Activated T-cell treated with anti-CD3 and anti-CD28 coated beads, Interleukin-2, amount 50 U/mL, for 72 hours (primary cell): ENCODE measurements around the gene CFAP251. TPM values are rescaled to one million over a fixed set of nuclear protein-coding genes. Genes with fewer than 3 reads are reported as not detected.
"Not testable (repeated sequence)": the region's sequence is repeated elsewhere in the genome, so short reads cannot be mapped to it uniquely, and the experiment has no call there.

ENCODE experiments used
- ATAC-seq, 2 donors: fragments of 150-1000 bp; cut with Tn5 transposase; replicated peaks in 1 of 2; 2 replicates each; pipeline ENCODE4 v1.10.0; 2021; ENCODE audit warnings: moderate library complexity in 2 of 2, mild to moderate bottlenecking in 1 of 2
- DNase-seq, 2 donors: peaks; one replicate each; pipeline ENCODE4 v3.0.0; 2021 to 2022; ENCODE audit warnings: mixed read lengths in 1 of 2
- H3K27ac Mint-ChIP-seq: one replicate; pipeline ENCODE4 v1.8.0; 2022; ENCODE audit warnings: mild to moderate bottlenecking, moderate library complexity, mixed read lengths
- H3K27me3 Mint-ChIP-seq: one replicate; pipeline ENCODE4 v1.8.0; 2022; ENCODE audit warnings: low read depth, mixed read lengths
- H3K36me3 Mint-ChIP-seq, 2 donors: one replicate each; pipeline ENCODE4 v1.8.0; 2022; ENCODE audit warnings: mixed read lengths in 2 of 2, mild to moderate bottlenecking in 1 of 2; ENCODE audit not compliant: insufficient read depth in 2 of 2
- H3K4me1 Mint-ChIP-seq: one replicate; pipeline ENCODE4 v1.8.0; 2022; ENCODE audit warnings: low read depth, mixed read lengths
- H3K4me3 Mint-ChIP-seq, 2 donors: one replicate each; pipeline ENCODE4 v1.8.0; 2022; ENCODE audit warnings: mild to moderate bottlenecking in 2 of 2, mixed read lengths in 2 of 2, moderate library complexity in 2 of 2
- H3K9me3 Mint-ChIP-seq, 2 donors: one replicate each; pipeline ENCODE4 v1.8.0; 2022; ENCODE audit warnings: mixed read lengths in 2 of 2
- total RNA-seq, 2 donors: library from RNA; stranded (reverse); gene quantifications; one replicate each; pipeline ENCODE4 v1.2.3, GENCODE V29; 2022

Gene CFAP251
- total RNA-seq, 2 donors from 2014 or later: 0.70 to 1.6 TPM

DNA sequence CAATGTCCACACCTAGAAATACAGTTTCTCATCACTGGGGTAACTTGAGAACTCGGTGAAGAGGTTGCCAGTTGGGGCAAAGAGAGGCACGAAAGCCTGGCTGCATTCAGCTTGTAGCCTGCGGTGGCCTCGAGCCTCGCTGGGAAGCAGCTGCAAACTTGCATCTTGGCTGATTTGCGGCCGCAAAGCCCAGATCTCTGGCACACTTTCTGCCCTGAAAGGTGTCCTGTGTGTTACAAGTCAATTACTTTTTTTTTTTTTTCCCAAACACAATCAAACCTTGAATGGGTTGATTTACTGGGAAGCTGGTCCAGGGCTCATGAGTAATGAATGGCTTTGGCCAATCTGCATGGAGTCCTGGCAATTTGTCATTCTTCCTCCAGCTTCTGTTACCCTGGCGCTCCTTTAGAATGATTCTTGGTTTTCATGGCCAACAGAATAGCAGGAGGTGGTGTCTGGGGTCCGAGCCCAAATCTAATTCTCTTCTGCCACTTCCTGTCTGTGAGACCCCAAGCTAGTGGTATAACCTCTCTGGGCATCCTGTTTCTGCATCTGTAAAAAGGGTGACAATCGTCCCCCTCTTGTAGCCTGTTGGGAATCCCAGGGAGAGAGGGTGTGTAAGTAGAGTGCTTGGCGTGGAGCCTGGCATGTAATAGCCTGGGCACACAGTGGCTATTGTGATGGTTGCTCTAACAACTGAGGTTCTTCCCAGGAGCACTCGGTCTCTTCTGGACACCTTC lies 109.9 kb downstream of the CFAP251 start:
- peak; percentile 4 to 5 for ATAC-seq
- H3K36me3 Mint-ChIP-seq: no peaks in the 10 kb centered on the region
- no peak for DNase-seq
- H3K4me3 Mint-ChIP-seq: peak overlapping the region; percentile 8 to 24
- H3K9me3 Mint-ChIP-seq: no peaks in the 10 kb centered on the region
- no peaks in the 10 kb centered on the region for H3K27me3 Mint-ChIP-seq
- no peak overlapping the region for H3K27ac Mint-ChIP-seq
- H3K4me1 Mint-ChIP-seq: peaks cover 25% of the 10 kb centered on the region

DNA sequence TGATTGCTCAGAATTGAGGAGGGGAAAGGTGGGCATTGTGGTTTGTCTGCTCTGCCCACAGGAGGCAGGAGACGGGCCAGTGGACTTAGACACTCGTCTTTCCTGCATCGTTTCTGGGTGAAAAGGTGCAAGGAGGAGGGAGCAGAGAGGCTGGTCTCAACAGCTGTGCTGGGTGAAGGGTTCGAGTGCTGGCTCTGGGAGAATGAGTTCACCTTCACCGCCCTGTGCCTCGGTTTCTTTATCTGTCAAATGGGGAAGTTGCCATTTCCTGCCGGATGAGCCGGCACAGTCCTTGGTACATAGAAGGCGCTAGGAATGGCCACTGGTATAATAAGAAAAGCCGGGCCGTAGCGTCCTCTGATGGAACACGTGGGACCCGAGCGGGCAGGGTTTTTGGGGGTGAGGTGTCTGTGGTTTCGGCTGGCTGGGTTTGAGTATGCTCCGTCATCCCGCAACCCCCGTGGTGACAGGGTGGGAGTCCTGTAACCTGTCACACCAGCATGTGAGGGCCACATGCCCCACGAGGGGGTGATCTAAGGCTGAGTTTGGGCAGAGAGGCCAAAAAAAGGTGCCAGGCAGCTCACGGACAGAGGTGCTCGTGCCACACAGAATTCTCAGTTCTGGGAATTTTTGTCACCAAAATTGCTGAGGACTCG lies 110.6 kb downstream of the CFAP251 start:
- peak; percentile 89 for ATAC-seq
- no peaks in the 10 kb centered on the region for H3K9me3 Mint-ChIP-seq
- H3K36me3 Mint-ChIP-seq: no peaks in the 10 kb centered on the region
- peak overlapping the region; percentile 8 to 24 for H3K4me3 Mint-ChIP-seq
- H3K27ac Mint-ChIP-seq: no peak overlapping the region
- H3K4me1 Mint-ChIP-seq: peaks cover 22% of the 10 kb centered on the region
- DNase-seq: peak; percentile 74 to 76
- no peaks in the 10 kb centered on the region for H3K27me3 Mint-ChIP-seq

DNA sequence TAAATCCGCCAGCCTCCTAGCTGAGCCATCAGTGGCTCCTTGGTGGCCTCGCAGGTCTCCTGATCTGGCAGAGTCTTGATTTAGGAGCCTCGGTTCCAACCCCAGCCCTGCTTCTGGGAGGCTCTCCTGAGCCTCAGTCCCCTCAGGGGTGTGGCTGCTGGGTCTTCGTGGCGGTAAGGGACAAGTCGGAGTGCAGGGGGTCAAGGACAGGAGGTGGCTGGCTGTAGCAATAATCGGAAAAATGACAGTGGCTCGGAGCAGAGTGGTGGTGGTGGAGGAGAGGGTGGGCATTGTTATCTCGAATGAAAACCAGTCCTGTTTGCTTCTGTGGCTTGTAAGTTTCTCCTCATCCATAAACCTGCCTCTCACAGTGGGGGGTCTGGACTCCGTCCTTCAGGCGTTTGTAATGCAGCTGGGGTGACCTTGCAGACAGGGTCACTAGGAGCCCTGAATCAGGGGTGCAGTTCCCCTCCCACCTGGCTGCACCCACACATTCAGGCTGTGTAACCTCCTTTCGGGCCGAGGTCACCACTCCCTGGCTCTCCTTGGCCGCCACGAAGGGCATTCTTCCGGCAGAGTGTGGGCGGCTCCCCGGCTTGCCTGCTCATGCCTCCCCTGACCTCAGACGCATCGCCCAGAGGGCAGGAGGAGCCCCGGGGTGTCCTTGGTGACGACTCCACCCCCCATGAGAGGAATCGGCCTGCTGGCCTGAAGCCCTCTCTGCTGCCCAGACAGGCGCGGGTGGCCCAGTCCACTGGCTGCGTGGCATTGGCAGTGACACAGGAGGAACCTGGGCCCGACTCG lies 111.4 kb downstream of the CFAP251 start:
- DNase-seq: no peak
- Mint-ChIP-seq H3K27me3 (no peaks in the 10 kb centered on the region), H3K4me1 (peaks cover 22% of the 10 kb centered on the region), H3K36me3 (no peaks in the 10 kb centered on the region), H3K9me3 (no peaks in the 10 kb centered on the region), H3K27ac (no peak overlapping the region), H3K4me3 (no peak overlapping the region)
- ATAC-seq: peak in 1 of 2 donors; percentile 15

DNA sequence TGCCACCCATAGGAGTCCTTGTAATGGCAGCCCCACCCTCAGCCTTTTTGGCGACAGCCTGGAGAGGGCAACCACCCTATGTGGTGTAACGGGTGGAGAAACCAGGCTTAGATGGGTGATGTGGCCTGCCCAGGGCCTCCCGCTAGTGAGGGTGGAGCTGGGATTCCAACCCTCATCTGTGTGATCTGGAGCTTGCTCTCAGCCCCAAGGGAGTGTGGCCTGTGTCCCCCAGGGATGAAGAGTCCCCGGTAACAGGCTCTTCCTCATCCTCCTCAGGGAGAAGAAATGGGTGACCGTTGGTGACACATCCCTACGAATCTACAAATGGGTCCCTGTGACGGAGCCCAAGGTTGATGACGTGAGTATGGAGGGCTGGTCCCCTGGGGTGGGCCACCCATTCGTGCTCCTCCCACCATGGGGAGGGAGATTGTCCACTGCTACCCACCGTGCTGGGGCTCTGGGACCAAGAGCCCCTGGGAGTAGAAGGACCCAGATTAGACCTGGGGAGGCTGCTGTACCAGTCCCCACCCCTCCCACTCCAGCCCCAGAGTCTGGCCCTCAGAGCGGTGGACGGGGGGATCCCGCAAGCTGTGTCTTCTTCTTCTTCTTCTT lies 112.1 kb downstream of the CFAP251 start:
- no peak for DNase-seq
- H3K36me3 Mint-ChIP-seq: no peaks in the 10 kb centered on the region
- no peak for ATAC-seq
- H3K27ac Mint-ChIP-seq: no peak overlapping the region
- H3K9me3 Mint-ChIP-seq: no peaks in the 10 kb centered on the region
- no peaks in the 10 kb centered on the region for H3K27me3 Mint-ChIP-seq
- H3K4me1 Mint-ChIP-seq: peaks cover 22% of the 10 kb centered on the region
- H3K4me3 Mint-ChIP-seq: no peak overlapping the region

DNA sequence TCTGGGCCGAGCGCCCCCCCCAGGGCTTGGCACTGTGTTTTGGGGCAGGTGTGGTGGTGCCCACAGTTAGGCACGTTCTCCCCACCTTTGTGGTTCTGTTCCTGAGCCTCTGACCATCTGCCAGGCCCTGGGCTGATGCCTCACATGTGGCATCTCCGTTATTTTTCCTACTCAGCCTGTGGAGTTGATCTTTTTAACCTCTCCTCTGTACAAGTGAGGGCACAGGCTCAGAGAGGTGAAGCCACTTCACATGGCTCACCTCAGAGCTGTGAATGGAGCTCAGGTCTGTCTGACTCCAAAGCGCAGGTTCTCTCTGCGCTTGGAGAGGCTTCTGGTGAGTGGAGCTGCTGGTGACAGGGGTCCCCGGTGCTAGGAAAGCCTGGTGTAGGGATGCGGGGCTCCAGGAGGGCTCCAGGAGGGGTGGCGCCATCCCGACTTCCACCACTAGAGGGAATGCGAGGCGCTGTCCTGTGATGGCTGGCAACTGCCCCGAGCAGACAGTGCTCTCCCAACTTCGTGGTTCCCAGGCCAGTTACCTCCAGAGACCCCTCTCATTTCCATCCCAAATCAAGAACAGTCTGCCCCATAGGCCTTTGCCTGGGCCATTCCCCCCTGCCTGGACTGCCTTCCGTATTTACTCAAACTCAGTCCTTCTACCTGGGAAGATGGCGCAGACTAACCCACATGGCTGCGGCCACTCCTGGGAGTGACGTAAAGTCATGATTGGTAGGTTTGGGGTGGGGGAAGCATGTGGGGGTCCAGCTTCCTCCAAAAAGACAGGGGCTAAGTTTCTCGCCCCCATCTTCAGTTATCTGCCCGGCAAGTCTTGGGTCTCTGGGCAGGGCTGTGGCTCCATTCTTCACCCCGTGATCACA lies 113.2 kb downstream of the CFAP251 start:
- no peak overlapping the region for H3K4me3 Mint-ChIP-seq
- H3K27me3 Mint-ChIP-seq: no peaks in the 10 kb centered on the region
- H3K27ac Mint-ChIP-seq: no peak overlapping the region
- DNase-seq: peak; percentile 58 to 62
- H3K4me1 Mint-ChIP-seq: peaks cover 22% of the 10 kb centered on the region
- peak; percentile 47 to 54 for ATAC-seq
- no peaks in the 10 kb centered on the region for H3K9me3 Mint-ChIP-seq
- no peaks in the 10 kb centered on the region for H3K36me3 Mint-ChIP-seq

DNA sequence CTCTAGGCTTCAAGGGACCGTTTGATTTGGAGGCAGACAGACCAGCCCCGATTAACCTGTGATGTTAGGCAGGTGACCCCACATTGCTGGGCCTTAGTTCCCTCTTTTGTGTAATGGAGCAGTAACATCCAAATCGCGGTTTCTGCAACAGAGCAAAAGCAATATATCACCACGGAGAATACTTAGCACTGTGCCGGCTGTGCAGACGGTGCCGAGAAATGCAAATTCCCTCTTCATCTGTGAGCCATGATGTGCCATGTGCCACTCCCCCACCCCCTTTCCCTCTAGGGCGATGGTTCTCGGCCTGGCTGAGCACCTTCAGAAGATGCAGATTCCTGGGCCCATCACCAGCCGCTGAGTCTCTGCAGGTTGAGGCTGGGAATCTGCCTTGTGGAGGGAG lies 114.2 kb downstream of the CFAP251 start:
- H3K36me3 Mint-ChIP-seq: no peaks in the 10 kb centered on the region
- no peak overlapping the region for H3K27ac Mint-ChIP-seq
- no peak for ATAC-seq
- H3K9me3 Mint-ChIP-seq: no peaks in the 10 kb centered on the region
- DNase-seq: no peak
- no peak overlapping the region for H3K4me3 Mint-ChIP-seq
- H3K4me1 Mint-ChIP-seq: peaks cover 22% of the 10 kb centered on the region
- H3K27me3 Mint-ChIP-seq: no peaks in the 10 kb centered on the region

DNA sequence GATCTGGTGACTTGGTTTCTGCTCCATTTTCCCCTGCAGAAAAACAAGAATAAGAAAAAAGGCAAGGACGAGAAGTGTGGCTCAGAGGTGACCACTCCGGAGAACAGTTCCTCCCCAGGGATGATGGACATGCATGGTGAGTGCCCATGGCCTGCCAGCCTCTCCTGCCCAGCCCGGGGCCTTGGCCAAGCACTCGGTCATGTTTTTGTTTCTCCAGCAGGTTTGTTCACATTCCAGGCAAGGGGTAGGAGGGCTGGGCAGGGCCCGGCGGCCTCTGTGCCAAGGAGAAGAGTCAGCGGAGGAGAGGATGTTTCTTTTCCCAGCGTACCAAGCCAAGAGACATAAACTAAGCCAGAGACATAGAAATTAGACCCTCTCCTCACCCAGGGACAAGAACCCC lies 116.9 kb downstream of the CFAP251 start:
- H3K36me3 Mint-ChIP-seq: no peaks in the 10 kb centered on the region
- DNase-seq: no peak
- no peaks in the 10 kb centered on the region for H3K27me3 Mint-ChIP-seq
- H3K27ac Mint-ChIP-seq: no peak overlapping the region
- peaks cover 9% of the 10 kb centered on the region for H3K4me1 Mint-ChIP-seq
- ATAC-seq: no peak
- H3K4me3 Mint-ChIP-seq: no peak overlapping the region
- H3K9me3 Mint-ChIP-seq: no peaks in the 10 kb centered on the region

DNA sequence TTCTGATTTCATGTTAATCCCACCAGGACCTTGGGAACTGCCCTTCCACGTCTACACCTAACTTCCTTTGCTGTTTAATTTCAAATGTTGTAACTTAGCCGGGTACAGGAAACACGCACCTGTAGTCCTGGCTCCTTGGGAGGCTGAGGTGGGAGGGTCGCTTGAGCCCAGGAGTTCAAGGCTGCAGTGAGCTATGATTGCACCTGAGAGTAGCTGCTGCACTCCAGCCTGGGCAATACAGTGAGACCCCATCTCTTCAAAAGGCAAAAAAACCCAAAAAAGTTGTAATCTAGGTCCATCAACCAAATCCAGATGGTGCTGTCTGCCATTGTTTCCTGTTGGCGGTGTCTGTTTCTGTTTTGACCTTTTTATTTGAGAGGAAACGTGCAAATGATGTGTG lies 117.8 kb downstream of the CFAP251 start:
- Mint-ChIP-seq H3K27me3 (no peaks in the 10 kb centered on the region), H3K4me3 (no peak overlapping the region), H3K36me3 (no peaks in the 10 kb centered on the region), H3K27ac (no peak overlapping the region), H3K9me3 (no peaks in the 10 kb centered on the region), H3K4me1 (peaks cover 6% of the 10 kb centered on the region)
- ATAC-seq (no peak), DNase-seq (no peak)

DNA sequence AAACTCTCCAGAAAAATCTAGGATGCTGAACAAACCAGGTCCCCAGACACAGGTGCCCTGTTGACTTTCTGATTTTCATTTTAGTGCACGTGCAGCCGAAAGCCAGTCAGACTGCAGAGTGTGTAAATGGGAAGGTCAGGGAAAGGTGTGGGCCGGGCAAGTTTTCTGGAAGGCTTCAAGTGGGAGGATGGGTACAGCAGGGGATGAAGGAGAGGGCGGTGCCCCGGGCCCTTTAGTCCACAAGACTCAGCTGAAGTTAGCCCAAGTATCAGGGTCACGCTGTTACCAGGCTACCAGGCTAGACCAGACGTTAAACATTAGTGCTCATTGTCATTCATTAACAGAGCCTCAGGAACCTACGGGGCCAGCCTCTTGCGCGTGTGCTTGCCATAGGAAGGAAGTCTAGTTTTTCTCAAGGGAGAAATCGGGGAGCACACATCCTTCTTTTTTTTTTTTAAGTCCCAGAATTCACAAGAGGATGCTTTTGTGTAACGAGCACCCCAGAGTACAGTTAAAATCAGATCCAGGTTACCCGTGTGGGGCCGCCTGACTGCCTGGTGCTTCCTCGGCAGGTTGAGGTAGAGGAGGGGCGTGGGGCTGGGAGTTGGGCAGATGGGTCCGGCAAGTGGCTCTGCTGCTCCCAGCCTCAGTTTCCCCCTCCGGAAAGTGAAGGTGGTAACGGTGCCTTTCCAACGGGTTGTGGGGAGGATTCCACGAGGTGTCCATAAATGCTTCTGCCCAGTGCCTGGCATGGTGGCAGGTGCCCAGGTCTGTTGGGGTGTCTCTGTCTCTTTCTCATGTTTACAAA lies 122.4 kb downstream of the CFAP251 start:
- Mint-ChIP-seq H3K36me3 (peaks cover 0 to 4% of the 10 kb centered on the region in 2 donors), H3K27me3 (no peaks in the 10 kb centered on the region), H3K4me1 (no peaks in the 10 kb centered on the region), H3K9me3 (no peaks in the 10 kb centered on the region), H3K27ac (no peak overlapping the region), H3K4me3 (no peak overlapping the region)
- ATAC-seq: no peak
- no peak for DNase-seq

DNA sequence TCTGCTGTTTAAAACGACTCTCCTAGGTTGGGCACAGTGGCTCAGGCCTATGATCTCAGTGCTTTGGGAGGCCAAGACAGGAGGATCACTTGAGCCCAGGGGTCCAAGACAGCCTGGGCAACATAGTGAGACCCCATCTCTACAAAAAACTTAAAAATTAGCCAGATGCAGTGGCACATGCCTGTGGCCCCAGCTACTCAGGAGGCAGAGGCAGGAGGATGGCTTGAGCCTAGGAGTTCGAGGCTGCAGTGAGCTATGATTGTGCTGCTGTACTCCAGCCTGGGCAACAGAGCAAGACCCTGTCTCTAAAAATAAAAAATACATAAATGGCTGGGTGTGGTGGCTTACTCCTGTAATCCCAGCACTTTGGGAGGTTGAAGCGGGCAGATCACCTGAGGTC lies 123.1 kb downstream of the CFAP251 start:
- H3K36me3 Mint-ChIP-seq, H3K27ac Mint-ChIP-seq, H3K4me1 Mint-ChIP-seq, DNase-seq, ATAC-seq, H3K27me3 Mint-ChIP-seq, H3K4me3 Mint-ChIP-seq, H3K9me3 Mint-ChIP-seq: not testable (repeated sequence)

DNA sequence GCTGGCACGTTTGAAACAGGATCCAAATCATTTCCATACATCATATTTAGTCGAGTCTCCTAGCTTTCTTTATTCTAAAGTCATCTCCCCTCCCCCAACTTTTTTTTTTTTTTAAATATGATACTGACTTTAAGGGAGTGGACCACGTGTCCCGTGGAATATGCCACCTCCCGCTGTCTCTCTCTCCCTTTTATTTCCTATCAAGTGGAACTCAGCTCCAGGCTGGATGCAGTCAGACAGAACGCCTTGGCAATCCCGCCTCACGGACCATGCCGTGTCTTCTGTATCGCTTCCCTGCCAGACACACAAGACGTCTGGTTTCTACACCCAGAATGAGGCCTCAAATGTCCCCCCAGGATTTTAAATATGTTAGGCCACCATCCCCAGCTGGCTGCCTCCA lies 124.5 kb downstream of the CFAP251 start:
- ATAC-seq (no peak), DNase-seq (no peak)
- Mint-ChIP-seq H3K27ac (no peak overlapping the region), H3K36me3 (peaks cover 0 to 4% of the 10 kb centered on the region in 2 donors), H3K27me3 (no peaks in the 10 kb centered on the region), H3K9me3 (no peaks in the 10 kb centered on the region), H3K4me3 (no peak overlapping the region), H3K4me1 (no peaks in the 10 kb centered on the region)

DNA sequence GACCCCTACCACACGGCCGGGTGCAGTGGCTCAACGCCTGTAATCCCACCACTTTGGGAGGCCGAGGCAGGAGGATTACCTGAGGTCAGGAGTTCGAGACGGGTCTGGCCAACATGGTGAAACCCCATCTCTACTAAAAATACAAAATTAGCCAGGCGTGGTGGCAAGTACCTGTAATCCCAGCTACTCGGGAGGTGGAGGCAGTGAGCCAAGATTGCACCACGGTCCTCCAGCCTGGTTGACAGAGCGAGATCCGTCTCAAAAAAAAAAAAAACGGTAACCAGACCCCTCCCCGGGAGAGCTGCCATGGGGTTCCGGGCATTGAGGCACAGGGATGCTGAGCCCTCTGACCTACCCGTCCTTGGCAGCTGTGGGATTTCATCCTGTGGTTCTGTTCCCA lies 125.1 kb downstream of the CFAP251 start:
- ATAC-seq: no peak
- Mint-ChIP-seq H3K4me1 (no peaks in the 10 kb centered on the region), H3K27me3 (no peaks in the 10 kb centered on the region), H3K36me3 (peaks cover 0 to 4% of the 10 kb centered on the region in 2 donors), H3K9me3 (no peaks in the 10 kb centered on the region), H3K27ac (no peak overlapping the region), H3K4me3 (no peak overlapping the region)
- DNase-seq: no peak
